ENCODE results near the gene RBM19.
A peak's percentile ranks its signal among the peaks of the same experiment; 100 is the strongest.

RBM19 gene

GRCh38 chr12:113770389-113770865 lies 195.7 kb downstream of the RBM19 start:
- no peak for DNase-seq

GRCh38 chr12:113769305-113769704 lies 196.8 kb downstream of the RBM19 start:
- DNase-seq, result no peak

- no peak for DNase-seq
Observed at GRCh38 chr12:113768850-113769249, 197.3 kb downstream of the RBM19 start.

- peak; percentile 94 for DNase-seq
Observed at GRCh38 chr12:113766879-113767878, 198.9 kb downstream of the RBM19 start.

Measured in fibroblast of skin of abdomen (primary cell).